ENCODE data around the gene IGF2BP3.

- TF ChIP-seq CTCF (IDR thresholded peaks at IDR 0.05) (no peak), POLR2A (IDR thresholded peaks at IDR 0.05) (no peak)
These were observed 184.3 kb downstream of the IGF2BP3 start for GRCh38 chr7:23285657-23286646.
